ENCODE measurements around the gene GLIS2. TPM values are rescaled to one million over a fixed set of nuclear protein-coding genes. Genes with fewer than 3 reads are reported as not detected.

The GLIS2 gene
- total RNA-seq, 2 donors from 2014 or later: 1.3 to 1.7 TPM

GRCh38 chr16:4349332-4349731 is 33.5 kb downstream of the GLIS2 start:
- DNase-seq (no peak), ATAC-seq (replicated peaks in 1 of 2) (no peak)
- Mint-ChIP-seq H3K27ac (no peak overlapping the region), H3K27me3 (ENCODE audit: low read depth) (no peaks in the 10 kb centered on the region), H3K4me1 (ENCODE audit: low read depth) (peaks cover 17% of the 10 kb centered on the region), H3K36me3 (ENCODE audit: insufficient read depth in 2 of 2) (peaks cover 0 to 2% of the 10 kb centered on the region in 2 donors), H3K4me3 (peak overlapping the region; percentile 31 to 47), H3K9me3 (no peaks in the 10 kb centered on the region)

- Mint-ChIP-seq H3K4me3 (peak overlapping the region; percentile 92 to 94), H3K27ac (peak overlapping the region; percentile 82), H3K9me3 (no peaks in the 10 kb centered on the region), H3K27me3 (ENCODE audit: low read depth) (no peaks in the 10 kb centered on the region), H3K4me1 (ENCODE audit: low read depth) (peaks cover 17% of the 10 kb centered on the region), H3K36me3 (ENCODE audit: insufficient read depth in 2 of 2) (peaks cover 2% of the 10 kb centered on the region in 2 donors)
- no peak for DNase-seq
- ATAC-seq (replicated peaks in 1 of 2): peak in 1 of 2 donors; percentile 6
Measured at GRCh38 chr16:4350365-4350786, 34.5 kb downstream of the GLIS2 start.

- Mint-ChIP-seq H3K27me3 (ENCODE audit: low read depth) (no peaks in the 10 kb centered on the region), H3K36me3 (ENCODE audit: insufficient read depth in 2 of 2) (peaks cover 2% of the 10 kb centered on the region in 2 donors), H3K4me3 (peak within 1 kb of the TSS; percentile 92 to 94), H3K27ac (peak within 1 kb of the TSS; percentile 87), H3K9me3 (no peaks in the 10 kb centered on the region), H3K4me1 (ENCODE audit: low read depth) (peaks cover 17% of the 10 kb centered on the region)
- ATAC-seq (replicated peaks in 1 of 2): peak; percentile 90 to 92
- peak; percentile 98 to 99 for DNase-seq
Measured at GRCh38 chr16:4350787-4351659, 35.2 kb downstream of the GLIS2 start, which contains the start of gene PAM16. PAM16 (minus strand) TSS chr16:4351321; CDS start chr16:4351234, 87 bp downstream.

GRCh38 chr16:4351880-4352279 is 36.0 kb downstream of the GLIS2 start:
- Mint-ChIP-seq H3K4me1 (ENCODE audit: low read depth) (peaks cover 17% of the 10 kb centered on the region), H3K4me3 (peak overlapping the region; percentile 92 to 94), H3K9me3 (no peaks in the 10 kb centered on the region), H3K36me3 (ENCODE audit: insufficient read depth in 2 of 2) (peaks cover 2% of the 10 kb centered on the region in 2 donors), H3K27me3 (ENCODE audit: low read depth) (no peaks in the 10 kb centered on the region), H3K27ac (no peak overlapping the region)
- ATAC-seq (replicated peaks in 1 of 2): no peak
- DNase-seq: no peak

GRCh38 chr16:4352843-4353242 is 37.0 kb downstream of the GLIS2 start:
- Mint-ChIP-seq H3K27ac (no peak overlapping the region), H3K4me1 (ENCODE audit: low read depth) (peaks cover 17% of the 10 kb centered on the region), H3K4me3 (no peak overlapping the region), H3K36me3 (ENCODE audit: insufficient read depth in 2 of 2) (peaks cover 2% of the 10 kb centered on the region in 2 donors), H3K9me3 (no peaks in the 10 kb centered on the region), H3K27me3 (ENCODE audit: low read depth) (no peaks in the 10 kb centered on the region)
- ATAC-seq (replicated peaks in 1 of 2) (no peak), DNase-seq (no peak)

GRCh38 chr16:4353675-4354074 is 37.8 kb downstream of the GLIS2 start:
- Mint-ChIP-seq H3K27me3 (ENCODE audit: low read depth) (no peaks in the 10 kb centered on the region), H3K4me1 (ENCODE audit: low read depth) (peaks cover 10% of the 10 kb centered on the region), H3K27ac (peak overlapping the region; percentile 15), H3K4me3 (no peak overlapping the region), H3K9me3 (no peaks in the 10 kb centered on the region), H3K36me3 (ENCODE audit: insufficient read depth in 2 of 2) (peaks cover 2% of the 10 kb centered on the region in 2 donors)
- DNase-seq: no peak
- no peak for ATAC-seq (replicated peaks in 1 of 2)

GRCh38 chr16:4354512-4355409 is 38.9 kb downstream of the GLIS2 start:
- Mint-ChIP-seq H3K9me3 (no peaks in the 10 kb centered on the region), H3K27ac (no peak overlapping the region), H3K27me3 (ENCODE audit: low read depth) (no peaks in the 10 kb centered on the region), H3K36me3 (ENCODE audit: insufficient read depth in 2 of 2) (peaks cover 5 to 8% of the 10 kb centered on the region in 2 donors), H3K4me3 (no peak overlapping the region), H3K4me1 (ENCODE audit: low read depth) (peaks cover 8% of the 10 kb centered on the region)
- DNase-seq: no peak
- no peak for ATAC-seq (replicated peaks in 1 of 2)

GRCh38 chr16:4356820-4357219 is 41.0 kb downstream of the GLIS2 start:
- H3K27ac Mint-ChIP-seq: no peak overlapping the region
- H3K9me3 Mint-ChIP-seq: no peaks in the 10 kb centered on the region
- H3K4me3 Mint-ChIP-seq: no peak overlapping the region
- H3K4me1 Mint-ChIP-seq (ENCODE audit: low read depth): peaks cover 3% of the 10 kb centered on the region
- ATAC-seq (replicated peaks in 1 of 2) (no peak), DNase-seq (no peak)
- peaks cover 3 to 8% of the 10 kb centered on the region in 2 donors for H3K36me3 Mint-ChIP-seq (ENCODE audit: insufficient read depth in 2 of 2)
- H3K27me3 Mint-ChIP-seq (ENCODE audit: low read depth): no peaks in the 10 kb centered on the region

- no peak for ATAC-seq (replicated peaks in 1 of 2)
- no peaks in the 10 kb centered on the region for H3K9me3 Mint-ChIP-seq
- H3K4me1 Mint-ChIP-seq (ENCODE audit: low read depth): no peaks in the 10 kb centered on the region
- DNase-seq: no peak
- H3K36me3 Mint-ChIP-seq (ENCODE audit: insufficient read depth in 2 of 2): peaks cover 3 to 8% of the 10 kb centered on the region in 2 donors
- no peak overlapping the region for H3K4me3 Mint-ChIP-seq
- H3K27ac Mint-ChIP-seq: no peak overlapping the region
- no peaks in the 10 kb centered on the region for H3K27me3 Mint-ChIP-seq (ENCODE audit: low read depth)
Measured at GRCh38 chr16:4358236-4358635, 42.4 kb downstream of the GLIS2 start.

- peak; percentile 70 to 72 for ATAC-seq (replicated peaks in 1 of 2)
- H3K4me1 Mint-ChIP-seq (ENCODE audit: low read depth): no peaks in the 10 kb centered on the region
- H3K9me3 Mint-ChIP-seq: no peaks in the 10 kb centered on the region
- H3K27ac Mint-ChIP-seq: no peak overlapping the region
- H3K27me3 Mint-ChIP-seq (ENCODE audit: low read depth): no peaks in the 10 kb centered on the region
- peaks cover 3 to 12% of the 10 kb centered on the region in 2 donors for H3K36me3 Mint-ChIP-seq (ENCODE audit: insufficient read depth in 2 of 2)
- peak; percentile 69 to 79 for DNase-seq
- no peak overlapping the region for H3K4me3 Mint-ChIP-seq
Measured at GRCh38 chr16:4358831-4359561, 43.1 kb downstream of the GLIS2 start.

GRCh38 chr16:4359914-4360313 is 44.0 kb downstream of the GLIS2 start:
- DNase-seq (no peak), ATAC-seq (replicated peaks in 1 of 2) (no peak)
- no peak overlapping the region for H3K27ac Mint-ChIP-seq
- peaks cover 3 to 12% of the 10 kb centered on the region in 2 donors for H3K36me3 Mint-ChIP-seq (ENCODE audit: insufficient read depth in 2 of 2)
- no peaks in the 10 kb centered on the region for H3K9me3 Mint-ChIP-seq
- no peaks in the 10 kb centered on the region for H3K4me1 Mint-ChIP-seq (ENCODE audit: low read depth)
- H3K4me3 Mint-ChIP-seq: no peak overlapping the region
- no peaks in the 10 kb centered on the region for H3K27me3 Mint-ChIP-seq (ENCODE audit: low read depth)

GRCh38 chr16:4360538-4361021 is 44.7 kb downstream of the GLIS2 start:
- DNase-seq: no peak

More at GRCh38 chr16:4360538-4361021, 44.7 kb downstream of the GLIS2 start:
- Mint-ChIP-seq H3K4me3 (no peak overlapping the region), H3K36me3 (ENCODE audit: insufficient read depth in 2 of 2) (peaks cover 3 to 12% of the 10 kb centered on the region in 2 donors), H3K4me1 (ENCODE audit: low read depth) (no peaks in the 10 kb centered on the region), H3K9me3 (no peaks in the 10 kb centered on the region), H3K27ac (no peak overlapping the region), H3K27me3 (ENCODE audit: low read depth) (no peaks in the 10 kb centered on the region)
- ATAC-seq (replicated peaks in 1 of 2): no peak

Data from activated T-cell treated with anti-CD3 and anti-CD28 coated beads, Interleukin-2, amount 50 U/mL, for 72 hours (primary cell).